ENCODE data around the gene EHMT1. TPM values are rescaled to one million over a fixed set of nuclear protein-coding genes. Genes with fewer than 3 reads are reported as not detected.

EHMT1 gene
- total and polyA plus RNA-seq, 2 of the 13 experiments (the other 11 are each of a cell fraction or from before 2014, with no cell fraction given), result 23.0 to 27.1 TPM

- H3K4me1 ChIP-seq (ENCODE audit: insufficient read depth, low read length), result peaks cover 9% of the 10 kb centered on the region
- FAIRE-seq, result no peak
- no peak overlapping the region for H3K4me2 ChIP-seq (ENCODE audit: low read depth, low read length)
- ChIA-PET POLR2A (no interaction called here), CTCF (ENCODE audit: low intra/inter-chr PET ratio, low total read pairs) (no interaction called here)
- in situ Hi-C loops (cut with HindIII; ENCODE audit: extremely low pct_ligation_motif_present, low pct_unique_long_range_greater_than_20kb), result no loop called here
- no peak overlapping the region for H3K9ac ChIP-seq (ENCODE audit: insufficient read depth, low read depth, low read length)
- peaks cover under 1% of the 10 kb centered on the region; the same call in 1 of the 2 replicates for H3K9me3 ChIP-seq (ENCODE audit: low read length)
- H2AFZ ChIP-seq (ENCODE audit: low read length), result no peak overlapping the region
- no peaks in the 10 kb centered on the region for H3K27me3 ChIP-seq (ENCODE audit: control insufficient read depth in 1 of 2, insufficient read depth in 2 of 2, low read length in 2 of 2)
- intact Hi-C loops (cut with micrococcal nuclease; ENCODE audit: unreplicated experiment), result no loop called here
- no peaks in the 10 kb centered on the region for H4K20me1 ChIP-seq (ENCODE audit: insufficient read depth, low read length)
- H3K4me3 ChIP-seq (replicated peaks in 1 of 3; ENCODE audit: insufficient read depth in 1 of 3, low read depth in 2 of 3, low read length in 3 of 3), result no peak overlapping the region
- 91% methylated on average over 12 of the region's 12 CpGs for WGBS (ENCODE audit: low lambda C conversion rate)
- no TSS peak for BruUV-seq (replicated peaks)
- peak; percentile 35 for ATAC-seq
- peak overlapping the region; percentile 48 for H3K27ac ChIP-seq (ENCODE audit: extremely low read length, insufficient read depth, low read length)
- H3K79me2 ChIP-seq (ENCODE audit: insufficient read depth, low read length), result peaks cover 2% of the 10 kb centered on the region
- TF ChIP-seq HNF4G (IDR thresholded peaks at IDR 0.05; ENCODE audit: borderline replicate concordance, low read depth, low read length) (0 out of 2 replicates have a peak, but pooled peaks have one; percentile 14), HNF4G (CRISPR knock-in tag; IDR thresholded peaks at IDR 0.05; ENCODE audit: borderline replicate concordance, low read depth) (no peak), SOX5 (CRISPR knock-in tag; IDR thresholded peaks at IDR 0.05; ENCODE audit: borderline replicate concordance) (no peak), ETS1 (CRISPR knock-in tag; IDR thresholded peaks at IDR 0.05) (no peak), TEAD2 (CRISPR knock-in tag; IDR thresholded peaks at IDR 0.05) (no peak), JUN (CRISPR knock-in tag; IDR thresholded peaks at IDR 0.05) (no peak), ZNF558 (CRISPR knock-in tag; IDR thresholded peaks at IDR 0.05; ENCODE audit: borderline replicate concordance) (no peak), GATAD1 (CRISPR knock-in tag; IDR thresholded peaks at IDR 0.05) (no peak), HOMEZ (CRISPR knock-in tag; IDR thresholded peaks at IDR 0.05; ENCODE audit: low read depth) (no peak), NFATC3 (CRISPR knock-in tag; IDR thresholded peaks at IDR 0.05) (no peak), ZNF7 (CRISPR knock-in tag; IDR thresholded peaks at IDR 0.05) (peak; percentile 44; the same call in 1 of the 2 replicates), TAF1 (CRISPR knock-in tag; IDR thresholded peaks at IDR 0.05) (no peak)
- peaks cover 13 to 35% of the 10 kb centered on the region in 2 experiments; a peak in 4 of 5 replicates for H3K36me3 ChIP-seq (replicated peaks in 1 of 2; ENCODE audit: control insufficient read depth in 1 of 2, insufficient read depth in 2 of 2, low read length in 2 of 2)
- no peak for DNase-seq (ENCODE audit: low spot score)
Measured at GRCh38 chr9:137739371-137740309, 120.8 kb downstream of the EHMT1 start.

All from HepG2 (cell line).